Activated T-cell treated with anti-CD3 and anti-CD28 coated beads for 48 hours (primary cell): ENCODE measurements around the gene SLC9A8.
A peak's percentile ranks its signal among the peaks of the same experiment; 100 is the strongest.

Source experiments
- DNase-seq: peaks from one replicate; pipeline ENCODE4 v3.0.0-alpha.2; 2020; ENCODE audit warnings: low read depth

Gene SLC9A8

DNA sequence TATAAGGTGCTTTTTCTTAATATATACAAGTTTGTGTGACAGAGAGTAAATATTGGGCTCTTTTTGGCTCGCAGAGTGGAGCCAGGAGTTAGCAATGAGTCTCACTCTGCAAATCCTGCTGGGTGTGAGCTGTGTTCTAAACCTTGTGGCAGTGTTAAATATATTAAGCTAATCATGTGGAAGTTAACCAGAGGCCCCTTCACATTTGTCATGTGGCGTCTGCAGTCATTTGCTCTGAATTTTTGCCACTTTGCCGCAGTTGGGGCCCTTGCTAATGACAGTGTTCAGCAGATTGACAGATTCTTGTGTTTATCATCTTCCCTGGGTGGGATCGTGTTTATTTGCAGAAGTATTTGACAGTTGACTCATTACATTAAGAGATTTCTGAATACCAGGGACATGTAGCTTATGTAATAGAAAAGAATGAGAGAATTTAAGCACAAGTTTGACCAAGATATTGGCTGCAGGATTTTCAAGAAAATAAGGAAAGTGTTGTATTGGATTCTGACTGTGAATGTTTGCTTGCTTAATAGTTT lies 64.8 kb downstream of the SLC9A8 start:
- no peak for DNase-seq

DNA sequence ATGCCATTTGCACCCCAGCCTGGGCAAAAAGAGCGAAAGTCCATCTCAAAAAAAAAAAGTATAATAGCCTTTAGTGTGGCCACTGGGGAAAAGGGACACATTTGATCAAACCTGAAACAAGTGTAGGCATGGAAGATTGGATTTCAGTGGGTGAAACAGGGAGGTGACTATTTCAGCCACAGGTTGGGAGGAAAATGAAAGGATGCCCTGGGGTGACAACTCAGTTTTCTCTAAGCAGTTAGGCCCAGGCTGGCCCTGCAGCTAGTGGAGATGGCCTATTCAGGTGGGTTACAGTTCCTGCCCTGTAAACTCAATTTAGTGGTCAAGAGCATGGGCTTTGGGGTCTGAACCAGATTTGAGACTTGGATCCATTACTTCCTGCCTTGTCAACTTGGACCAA lies 66.3 kb downstream of the SLC9A8 start:
- DNase-seq: no peak

DNA sequence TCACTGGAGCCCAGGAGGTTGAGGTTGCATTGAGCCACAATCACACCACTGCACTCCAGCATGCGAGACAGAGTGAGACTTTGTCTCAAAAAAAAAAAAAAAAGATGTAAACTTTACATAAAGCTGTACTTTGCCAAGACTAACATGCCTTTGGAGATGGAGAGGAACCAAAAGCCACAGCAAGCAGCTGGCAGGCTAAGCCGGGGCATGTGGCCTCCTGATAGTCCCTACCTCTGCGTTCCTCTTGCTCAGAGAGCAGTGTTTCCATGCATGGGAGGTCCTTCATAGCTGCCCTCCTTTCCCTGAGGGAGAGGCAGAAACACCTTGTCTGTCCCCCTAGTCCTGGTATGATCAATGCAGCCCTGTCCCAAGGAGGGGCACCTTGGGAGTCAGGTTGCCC lies 67.5 kb downstream of the SLC9A8 start:
- DNase-seq: no peak

- DNase-seq: no peak
Observed at GRCh38 chr20:49880724-49881445, 68.3 kb downstream of the SLC9A8 start.

GRCh38 chr20:49882171-49882970 lies 69.7 kb downstream of the SLC9A8 start:
- no peak for DNase-seq

DNA sequence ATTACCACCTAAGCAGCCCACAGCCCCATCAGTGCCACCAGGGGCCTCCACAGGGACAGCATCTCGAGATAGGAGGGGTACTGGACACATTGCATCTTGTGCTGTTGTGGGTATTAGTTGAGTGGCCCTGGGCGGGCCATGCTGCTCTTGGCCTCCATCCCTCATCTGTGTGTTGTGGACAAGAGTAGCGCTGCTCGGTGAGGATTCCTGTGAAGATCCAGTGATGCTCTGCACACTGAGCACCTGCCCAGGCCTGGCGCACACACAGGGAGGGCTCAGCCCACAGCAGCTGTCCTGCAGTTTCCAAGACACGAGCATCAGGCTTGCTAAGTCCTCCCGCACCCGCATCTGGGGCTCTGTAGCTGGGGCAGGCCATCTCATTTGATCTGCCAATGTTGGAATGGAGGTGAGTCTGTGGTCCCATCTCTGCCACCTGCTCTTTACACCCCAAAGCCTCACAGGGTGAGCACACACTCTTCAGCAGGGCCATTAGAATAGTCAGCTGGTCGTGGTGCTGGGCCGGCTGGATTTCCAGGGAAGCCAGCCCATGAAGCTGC lies 70.7 kb downstream of the SLC9A8 start:
- DNase-seq: no peak

- DNase-seq: no peak
Observed at GRCh38 chr20:49885558-49886332, 73.1 kb downstream of the SLC9A8 start.

- DNase-seq: no peak
Observed at GRCh38 chr20:49886571-49887213, 74.1 kb downstream of the SLC9A8 start.

DNA sequence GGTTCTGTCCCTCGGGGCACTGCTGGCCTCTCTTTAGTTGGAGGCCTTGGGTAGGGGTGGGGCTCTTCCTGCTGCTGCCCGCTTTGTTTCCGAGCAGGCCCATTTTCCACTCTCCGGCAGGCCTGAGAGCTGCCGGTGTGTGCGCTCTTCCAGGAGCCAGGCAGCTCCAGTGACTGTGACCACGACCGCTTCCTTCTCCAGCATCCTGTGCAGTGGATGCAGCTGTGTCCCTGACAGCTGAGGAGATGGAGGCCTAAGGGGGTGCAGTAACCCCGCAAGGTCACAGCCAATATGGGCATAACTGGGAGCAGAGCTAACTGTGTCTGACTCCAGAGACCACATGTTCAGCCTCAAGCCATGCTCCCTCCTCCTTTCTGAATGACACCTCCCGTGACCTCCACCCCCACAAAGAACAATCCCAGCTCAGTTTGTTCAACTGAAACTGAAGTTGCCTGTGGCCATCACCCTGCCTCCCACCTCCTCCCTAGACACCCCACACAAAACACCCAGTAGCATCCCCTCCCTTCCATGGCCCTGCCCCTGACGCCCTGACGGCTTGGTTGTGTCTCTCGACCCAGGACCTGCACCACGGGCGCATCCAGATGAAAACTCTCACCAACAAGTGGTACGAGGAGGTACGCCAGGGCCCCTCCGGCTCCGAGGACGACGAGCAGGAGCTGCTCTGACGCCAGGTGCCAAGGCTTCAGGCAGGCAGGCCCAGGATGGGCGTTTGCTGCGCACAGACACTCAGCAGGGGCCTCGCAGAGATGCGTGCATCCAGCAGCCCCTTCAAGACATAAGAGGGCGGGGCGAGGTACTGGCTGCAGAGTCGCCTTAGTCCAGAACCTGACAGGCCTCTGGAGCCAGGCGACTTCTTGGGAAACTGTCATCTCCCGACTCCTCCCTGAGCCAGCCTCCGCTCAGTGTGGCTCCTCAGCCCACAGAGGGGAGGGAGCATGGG lies 74.9 kb downstream of the SLC9A8 start:
- no peak for DNase-seq

GRCh38 chr20:49888212-49889000 lies 75.8 kb downstream of the SLC9A8 start:
- DNase-seq: peak; percentile 46

GRCh38 chr20:49889001-49889934 lies 76.6 kb downstream of the SLC9A8 start:
- DNase-seq: no peak

DNA sequence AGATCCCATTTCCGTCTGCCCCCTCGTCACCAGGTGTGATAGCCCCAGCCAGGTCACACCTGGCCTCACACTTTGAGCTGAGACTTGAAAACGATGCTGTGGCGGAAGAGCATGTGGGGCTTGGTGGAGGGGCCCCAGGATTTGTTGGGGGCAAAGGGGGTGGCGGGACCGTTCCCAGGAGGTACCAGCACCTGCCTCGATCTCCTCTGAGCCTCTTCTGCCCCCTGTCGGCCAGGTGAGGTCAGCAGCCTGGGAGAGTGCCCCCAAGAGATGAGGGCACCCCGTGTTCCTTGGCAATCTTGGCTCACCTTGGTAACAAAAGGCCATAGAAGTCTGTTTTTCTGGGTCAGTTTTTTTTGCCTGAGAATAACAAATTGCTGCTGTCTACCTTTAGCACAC lies 77.3 kb downstream of the SLC9A8 start:
- no peak for DNase-seq

- no peak for DNase-seq
Observed at GRCh38 chr20:49890471-49891361, 78.1 kb downstream of the SLC9A8 start.

- no peak for DNase-seq
Observed at GRCh38 chr20:49891476-49892110, 79.0 kb downstream of the SLC9A8 start.

GRCh38 chr20:49892260-49892659 lies 79.6 kb downstream of the SLC9A8 start:
- DNase-seq: no peak

GRCh38 chr20:49892817-49893216 lies 80.2 kb downstream of the SLC9A8 start:
- no peak for DNase-seq
